HTERT RPE-1 (cell line): ENCODE data around the gene ALOX12B.

Experiments used
- in situ Hi-C: fragments of 300-500 bp; cut with MboI; formaldehyde crosslinking; loops from 4 replicates; pipeline ENCODE4 v1.14.3; 2020; ENCODE audit warnings: low sequenced_read_pairs

The ALOX12B gene

GRCh38 chr17:8087075-8087951, at the start of gene ALOX12B:
Gene ALOX12B, minus strand, starts transcription at chr17:8087716. Its CDS starts 274 bp downstream, at chr17:8087442.
- in situ Hi-C loops, result no loop called here

DNA sequence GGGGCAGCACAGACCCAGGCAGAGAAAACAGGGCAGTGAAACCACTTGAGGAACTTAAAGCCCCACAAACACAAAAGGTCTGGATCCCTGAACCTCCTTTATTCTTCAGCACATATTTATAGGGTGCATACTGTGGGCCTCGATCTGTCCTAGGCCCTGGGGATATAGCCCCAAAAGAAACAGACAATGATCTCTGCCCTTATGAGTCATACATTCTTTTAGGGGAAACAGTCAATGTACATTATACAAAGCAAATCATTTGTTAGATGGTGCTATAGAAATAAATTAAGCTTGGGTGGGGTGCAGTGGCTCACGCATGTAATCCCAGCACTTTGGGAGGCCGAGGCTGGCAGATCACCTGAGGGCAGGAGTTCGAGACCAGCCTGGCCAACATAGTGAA, 46.4 kb upstream of the ALOX12B start:
- in situ Hi-C loops, result no loop called here

DNA sequence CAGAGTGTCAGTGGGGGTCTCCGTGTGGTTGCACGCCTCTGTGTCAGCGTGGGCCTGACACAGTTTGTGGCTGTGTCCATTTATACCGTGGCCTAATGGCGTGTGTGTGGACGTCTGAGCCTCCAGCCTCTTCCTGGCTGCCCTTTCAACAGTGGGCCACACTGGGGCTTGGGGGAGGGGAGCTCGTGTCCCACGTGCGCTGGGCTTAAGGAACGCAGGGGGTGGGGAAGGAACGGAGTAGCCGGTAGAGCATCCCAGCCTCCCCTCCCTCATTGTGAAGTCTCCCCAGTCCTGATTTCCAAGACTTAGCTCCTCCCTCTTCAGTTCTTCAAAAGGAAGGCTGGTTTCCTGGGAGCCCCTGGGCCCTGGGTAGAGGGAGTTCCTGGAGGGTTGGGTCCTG, 45.9 kb upstream of the ALOX12B start:
- in situ Hi-C loops, result no loop called here

- in situ Hi-C loops, result no loop called here
These were observed 44.4 kb upstream of the ALOX12B start for GRCh38 chr17:8131844-8132441.

DNA sequence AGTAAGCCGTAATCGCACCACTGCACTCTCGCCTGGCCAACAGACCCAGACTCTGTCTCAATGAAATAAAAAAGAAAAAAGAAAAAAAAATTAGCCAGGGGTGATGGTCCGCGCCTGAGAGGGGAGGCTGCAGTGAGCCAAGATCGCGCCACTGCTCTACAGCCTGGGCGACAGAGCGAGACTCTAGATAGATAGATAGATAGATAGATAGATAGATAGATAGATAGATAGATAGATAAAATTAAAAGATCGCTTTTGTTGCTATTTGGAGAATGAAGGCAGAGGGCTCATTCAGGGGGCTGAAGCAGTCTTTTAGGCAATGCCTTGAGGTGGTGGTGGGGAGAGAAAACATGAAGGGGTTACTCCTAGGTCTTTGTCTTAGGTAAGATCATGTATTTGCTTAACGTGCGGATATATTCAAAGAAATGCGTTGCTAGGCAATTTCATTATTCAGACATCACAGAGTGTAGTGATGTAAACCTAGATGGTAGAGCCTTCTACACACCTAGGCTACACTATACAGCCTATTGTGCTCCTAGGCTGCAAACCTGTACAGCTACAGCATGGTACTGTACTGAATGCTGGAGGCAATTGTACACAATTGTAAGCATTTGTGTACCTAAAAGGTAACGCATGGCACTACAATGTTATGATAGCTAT, 40.7 kb upstream of the ALOX12B start:
- in situ Hi-C loops, result no loop called here

DNA sequence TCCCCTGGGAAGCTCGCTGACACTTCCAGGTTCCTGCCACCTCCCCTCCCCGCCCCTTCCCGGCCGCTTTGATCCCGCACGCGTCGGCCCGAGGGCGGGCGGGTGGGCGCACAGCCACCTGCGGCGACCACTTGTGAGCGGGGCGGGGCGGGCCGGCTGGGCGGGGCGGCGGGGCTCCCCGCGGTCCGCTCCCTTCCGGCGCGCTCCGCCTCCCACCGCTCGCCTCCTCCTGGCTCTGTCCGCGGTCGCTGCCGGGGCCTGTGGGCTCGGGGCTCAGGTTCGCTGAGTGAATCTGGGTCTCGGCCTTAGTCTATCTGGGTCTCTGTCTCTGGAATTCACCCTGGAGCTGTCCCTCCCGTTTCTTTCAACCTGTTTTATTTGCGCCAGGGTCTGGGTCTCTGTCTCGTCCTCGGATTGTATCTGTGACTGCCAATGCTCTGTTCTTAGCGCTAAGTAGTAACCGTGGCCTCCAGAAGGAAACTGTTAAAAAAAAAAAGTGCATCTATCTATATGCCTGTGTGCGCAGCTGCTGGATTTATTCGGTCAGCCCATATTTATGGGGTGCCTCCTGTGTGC, 39.1 kb upstream of the ALOX12B start:
- in situ Hi-C loops, result no loop called here

GRCh38 chr17:8125947-8126490, 38.5 kb upstream of the ALOX12B start:
- in situ Hi-C loops, result no loop called here

DNA sequence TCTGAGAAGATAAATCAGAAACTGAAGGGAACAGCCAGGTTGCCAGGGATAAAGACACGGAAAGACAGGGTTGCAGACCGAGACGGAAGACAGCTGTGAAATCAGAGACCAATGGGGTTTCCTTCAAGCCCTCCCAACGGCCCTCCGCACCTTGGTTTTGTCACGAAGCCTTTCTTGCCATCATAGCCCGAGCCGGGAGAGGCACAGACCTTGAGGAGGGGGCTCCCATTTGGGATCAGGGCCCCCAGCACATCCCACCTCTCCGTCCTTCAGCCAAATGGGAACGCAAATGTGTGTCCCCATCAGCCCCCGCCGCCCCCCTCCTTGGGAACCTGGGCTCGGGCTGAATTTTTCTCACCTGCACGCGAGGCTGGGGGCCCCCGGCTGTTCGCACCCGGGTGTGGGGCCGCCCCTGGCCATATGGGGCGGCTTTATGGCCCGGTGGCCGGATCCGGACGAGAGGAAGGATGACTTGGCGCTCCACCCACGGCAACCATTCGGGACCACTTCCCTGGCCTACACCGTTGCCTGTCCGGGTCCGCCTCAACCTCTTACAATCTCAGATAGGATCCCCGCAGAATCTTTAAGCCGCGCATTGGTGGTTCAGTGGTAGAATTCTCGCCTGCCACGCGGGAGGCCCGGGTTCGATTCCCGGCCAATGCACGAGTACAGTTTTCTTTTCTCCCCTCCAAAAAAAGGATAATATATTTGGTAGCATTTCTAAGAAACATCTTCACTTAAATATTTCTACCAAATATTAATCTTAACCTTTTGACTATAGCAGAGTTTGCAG, 37.8 kb upstream of the ALOX12B start:
- in situ Hi-C loops, result no loop called here

DNA sequence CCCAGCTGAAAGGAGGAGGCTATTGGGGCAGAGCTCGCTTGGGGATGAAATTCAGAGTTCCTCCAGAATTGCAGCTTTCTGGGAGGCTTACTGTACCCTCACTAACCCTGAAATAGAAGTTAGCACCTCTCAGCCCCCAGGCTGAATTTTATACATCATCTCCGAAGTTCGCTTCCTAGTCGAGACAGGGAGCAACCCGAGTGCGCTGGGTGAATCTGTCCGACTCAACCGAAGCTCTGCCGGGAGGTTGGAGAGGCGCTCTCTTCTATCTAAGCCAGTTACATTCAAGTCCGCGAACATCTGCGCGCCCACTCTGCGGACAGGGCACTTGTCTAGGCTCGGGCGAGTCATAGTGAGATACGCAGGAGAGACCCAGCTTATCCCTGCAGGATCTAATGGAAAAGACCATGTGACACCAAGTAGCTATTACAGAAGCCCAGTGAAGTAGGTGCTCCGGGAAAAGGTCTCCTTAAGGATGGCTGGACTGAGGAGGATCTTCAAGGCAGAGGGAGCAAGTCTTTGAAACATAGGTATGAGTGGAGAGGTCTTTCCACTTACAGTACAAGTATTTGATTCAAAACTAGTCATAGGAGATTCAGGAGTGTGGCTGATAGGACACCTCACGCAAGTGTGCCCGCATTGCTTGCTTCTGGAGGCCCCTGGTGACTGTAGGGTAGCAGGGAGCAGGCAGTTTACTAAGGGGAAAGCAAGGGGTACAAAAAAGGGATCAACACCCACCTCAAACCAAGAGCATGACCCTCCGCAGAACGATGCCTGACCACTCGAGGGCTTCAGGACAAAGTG, 37.0 kb upstream of the ALOX12B start:
- in situ Hi-C loops, result no loop called here

- in situ Hi-C loops, result no loop called here
These were observed 36.3 kb upstream of the ALOX12B start, which contains the start of gene HES7 for GRCh38 chr17:8123695-8124349. Gene HES7, minus strand, starts transcription at chr17:8124106. Its CDS starts 22 bp downstream, at chr17:8124084.

- in situ Hi-C loops, result no loop called here
These were observed 35.6 kb upstream of the ALOX12B start for GRCh38 chr17:8122924-8123694.

DNA sequence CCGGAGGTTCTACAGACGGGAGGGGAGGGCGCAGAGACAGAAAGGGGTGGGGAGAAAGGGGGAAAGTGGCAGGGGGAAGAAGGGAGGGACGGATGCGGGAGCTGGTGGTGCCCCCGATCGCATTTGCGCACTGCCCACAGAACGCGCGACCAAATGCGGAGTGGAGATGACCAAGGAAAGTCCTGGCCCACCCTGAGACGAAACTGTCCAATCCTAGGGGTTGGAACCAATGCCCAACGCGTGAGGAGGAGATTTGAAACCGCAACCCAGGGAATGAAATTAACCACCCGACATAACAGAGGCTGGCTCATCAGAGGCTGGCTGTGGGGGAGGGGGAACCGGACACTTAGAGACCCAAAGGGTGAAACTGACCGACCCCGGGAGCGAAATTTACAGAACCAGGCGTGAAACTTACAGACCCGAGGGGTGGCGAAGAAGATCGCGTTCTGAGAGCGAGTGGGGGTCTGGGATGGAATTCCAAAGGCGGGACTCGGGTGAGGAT, 35.0 kb upstream of the ALOX12B start:
- in situ Hi-C loops, result no loop called here

- in situ Hi-C loops, result no loop called here
These were observed 34.3 kb upstream of the ALOX12B start for GRCh38 chr17:8121681-8122421.

- in situ Hi-C loops, result no loop called here
These were observed 33.8 kb upstream of the ALOX12B start for GRCh38 chr17:8121407-8121680.

- in situ Hi-C loops, result no loop called here
These were observed 33.2 kb upstream of the ALOX12B start for GRCh38 chr17:8120520-8121406.
